HCT116 (cell line): Measurements from ENCODE around the gene SLC38A9. TPM values are rescaled to one million over a fixed set of nuclear protein-coding genes. Genes with fewer than 3 reads are reported as not detected.

Source experiments
- ATAC-seq: fragments of 200-7000 bp; cut with Tn5 transposase; 2 replicates; pipeline ENCODE4 v1.9.1; 2020; ENCODE audit warnings: mild to moderate bottlenecking, moderate library complexity
- BruUV-seq: library from RNA; stranded (reverse); fragments of 400-500 nt; replicated peaks from 2 replicates; lab custom pipeline; 2021; lab: Mats Ljungman, UMichigan
- CTCF ChIA-PET: fragments of 300-600 bp; sonication (Branson Sonifier 250); formaldehyde crosslinking; loops from one replicate; lab custom pipeline; 2021; ENCODE audit warnings: antibody characterized with exemption; lab: Charles Lee
- POLR2A ChIA-PET: fragments of 300-600, 350-600 bp; sonication (Branson Sonifier 250); formaldehyde crosslinking; loops from one replicate; lab custom pipeline; 2021; ENCODE audit warnings: antibody characterized with exemption; lab: Charles Lee
- RAD21 ChIA-PET, 2 experiments: fragments of 300-600 bp; sonication (Branson Sonifier 250); formaldehyde crosslinking; loops; one replicate each; lab custom pipeline; 2023; ENCODE audit warnings: low total read pairs in 2 of 2; ENCODE audit not compliant: uncharacterized antibody in 2 of 2, unreplicated experiment in 2 of 2, low non-redundant PET in 1 of 2; lab: Charles Lee
- DNase-seq: peaks from one replicate; pipeline ENCODE4 v3.0.0-alpha.2; 2010; ENCODE audit warnings: low read depth, low spot score
- H2AFZ ChIP-seq: fragments of 200-600 bp; shearing (Covaris generic), sonication (generic); 2 replicates; pipeline ENCODE4 v1.6.1; 2017; ENCODE audit warnings: low read depth, mixed run types, mixed read lengths, antibody characterized with exemption, low read length; ENCODE audit not compliant: poor library complexity, severe bottlenecking
- H3K27ac ChIP-seq: 2 replicates; pipeline ENCODE4 v1.5.1; 2012; ENCODE audit warnings: low read depth, low read length
- H3K27me3 ChIP-seq: fragments of 200-600 bp; sonication (generic); 2 replicates; pipeline ENCODE4 v1.6.1; 2016; ENCODE audit warnings: mixed run types, low read length, mixed read lengths; ENCODE audit not compliant: insufficient read depth
- H3K36me3 ChIP-seq, 2 experiments: fragments of 200-500 bp in 1 of 2; fragments of 200-600 bp in 1 of 2; sonication (Bioruptor generic) in 1 of 2; sonication (generic) in 1 of 2; 2 replicates each; pipeline versions ENCODE4 v1.5.1 to v1.6.1; 2014 to 2016; ENCODE audit warnings: low read length in 2 of 2, inconsistent platforms in 1 of 2, mixed read lengths in 1 of 2, mixed run types in 1 of 2; ENCODE audit not compliant: insufficient read depth in 2 of 2, control insufficient read depth in 1 of 2
- H3K4me1 ChIP-seq, 2 experiments: fragments of 200-600 bp in 1 of 2; sonication (generic) in 1 of 2; 2 replicates each; pipeline versions ENCODE4 v1.5.1 to v1.6.1; 2012 to 2017; ENCODE audit warnings: low read length in 2 of 2, inconsistent platforms in 1 of 2, mild to moderate bottlenecking in 1 of 2, mixed read lengths in 1 of 2, mixed run types in 1 of 2, moderate library complexity in 1 of 2; ENCODE audit not compliant: insufficient read depth in 2 of 2, control insufficient read depth in 1 of 2
- H3K4me2 ChIP-seq: fragments of 200-600 bp; sonication (generic); 2 replicates; pipeline ENCODE4 v1.6.1; 2017; ENCODE audit warnings: mixed run types, low read length, mixed read lengths
- H3K4me3 ChIP-seq, 2 experiments: fragments of 200-600 bp in 1 of 2; sonication (generic) in 1 of 2; replicated peaks in 1 of 2; 2 replicates each; pipeline ENCODE4 v1.5.1; 2011 to 2016; ENCODE audit warnings: low read length in 2 of 2, control low read depth in 1 of 2, low read depth in 1 of 2, mild to moderate bottlenecking in 1 of 2, mixed read lengths in 1 of 2, mixed run types in 1 of 2
- H3K79me2 ChIP-seq: fragments of 200-600 bp; sonication (generic); 2 replicates; pipeline ENCODE4 v1.6.1; 2017; ENCODE audit warnings: mild to moderate bottlenecking, mixed run types, low read length, moderate library complexity, mixed read lengths; ENCODE audit not compliant: insufficient read depth
- H3K9ac ChIP-seq: fragments of 200-600 bp; sonication (generic); 2 replicates; pipeline ENCODE4 v1.6.1; 2016; ENCODE audit warnings: low read length, mixed read lengths
- H3K9me2 ChIP-seq: fragments of 200-600 bp; sonication (generic), shearing (Covaris generic); 2 replicates; pipeline ENCODE4 v1.6.1; 2017; ENCODE audit warnings: mixed run types, mild to moderate bottlenecking, moderate library complexity; ENCODE audit not compliant: insufficient read depth
- H3K9me3 ChIP-seq, 2 experiments: fragments of 200-500 bp in 1 of 2; fragments of 200-600 bp in 1 of 2; sonication (Bioruptor generic) in 1 of 2; sonication (generic) in 1 of 2; 2 replicates each; pipeline ENCODE4 v1.6.1; 2014 to 2017; ENCODE audit warnings: low read length in 2 of 2, mixed read lengths in 2 of 2, inconsistent platforms in 1 of 2, low read depth in 1 of 2, mild to moderate bottlenecking in 1 of 2, mixed run types in 1 of 2, moderate library complexity in 1 of 2; ENCODE audit not compliant: control insufficient read depth in 1 of 2, insufficient read depth in 1 of 2
- H4K20me1 ChIP-seq: fragments of 200-600 bp; sonication (generic), shearing (Covaris generic); 2 replicates; pipeline ENCODE4 v1.6.1; 2017; ENCODE audit warnings: mixed run types, mild to moderate bottlenecking, moderate library complexity; ENCODE audit not compliant: insufficient read depth
- CEBPB ChIP-seq: IDR thresholded peaks from 2 replicates; pipeline ENCODE4 v1.6.1; 2012; ENCODE audit warnings: low read depth
- ELF1 ChIP-seq: IDR thresholded peaks from 2 replicates; pipeline ENCODE4 v1.6.1; 2012; ENCODE audit warnings: low read depth, borderline replicate concordance
- EZH2 ChIP-seq: fragments of 200-600 bp; sonication (generic); IDR thresholded peaks from 2 replicates; pipeline ENCODE4 v1.6.1; 2017; ENCODE audit warnings: antibody characterized with exemption, mixed run types
- EZH2phosphoT487 ChIP-seq: fragments of 200-600 bp; IDR thresholded peaks from 2 replicates; pipeline ENCODE4 v1.6.1; 2018; ENCODE audit warnings: antibody characterized with exemption, borderline replicate concordance
- FOSL1 ChIP-seq: IDR thresholded peaks from 2 replicates; pipeline ENCODE4 v1.6.1; 2012; ENCODE audit warnings: low read depth
- JUND ChIP-seq: IDR thresholded peaks from 2 replicates; pipeline ENCODE4 v1.6.1; 2012
- POLR2AphosphoS5 ChIP-seq: IDR thresholded peaks from 2 replicates; pipeline ENCODE4 v1.6.1; 2011; ENCODE audit warnings: mild to moderate bottlenecking, low read depth, low read length, moderate library complexity
- SP1 ChIP-seq: IDR thresholded peaks from 2 replicates; pipeline ENCODE4 v1.6.1; 2012; ENCODE audit warnings: low read depth
- SRF ChIP-seq: IDR thresholded peaks from 2 replicates; pipeline ENCODE4 v1.6.1; 2012; ENCODE audit warnings: low read depth
- TCF7L2 ChIP-seq: IDR thresholded peaks from 2 replicates; pipeline ENCODE4 v1.7.0; 2011; ENCODE audit warnings: borderline replicate concordance, inconsistent platforms; ENCODE audit not compliant: insufficient read depth, insufficient read length; ENCODE audit errors: extremely low read depth
- YY1 ChIP-seq: IDR thresholded peaks from 2 replicates; pipeline ENCODE4 v1.6.1; 2011; ENCODE audit warnings: low read length, low read depth, moderate library complexity, mild to moderate bottlenecking; ENCODE audit not compliant: insufficient replicate concordance; ENCODE audit errors: extremely low read depth
- ZFX ChIP-seq: fragments of 450-650 bp; IDR thresholded peaks from 2 replicates; pipeline ENCODE4 v1.6.1; 2017
- intact Hi-C: fragments of 100-400 bp; cut with micrococcal nuclease; formaldehyde crosslinking; loops from 2 replicates; pipeline ENCODE4 v1.10.0; 2022
- total RNA-seq: library from RNA; stranded (reverse); gene quantifications from one replicate; pipeline ENCODE4 v1.2.1, GENCODE V29; 2021; ENCODE audit not compliant: unreplicated experiment
- TF ChIP-seq, protein P1 (sequence below): IDR thresholded peaks from 2 replicates; pipeline ENCODE4 v1.6.1; 2011; ENCODE audit warnings: mild to moderate bottlenecking, low read length, moderate library complexity; ENCODE audit not compliant: insufficient replicate concordance; ENCODE audit errors: extremely low read depth

SLC38A9 gene
- total RNA-seq, 1 experiment from 2014 or later, result 12.6 TPM

GRCh38 chr5:55609413-55609812 is 102.7 kb downstream of the SLC38A9 start:
- Histone ChIP-seq H3K27me3 (no peaks in the 10 kb centered on the region), H3K9ac (no peak overlapping the region), H3K4me3 (no peak overlapping the region), H4K20me1 (no peaks in the 10 kb centered on the region), H3K36me3 (no peaks in the 10 kb centered on the region), H3K4me1 (peaks cover 0 to 16% of the 10 kb centered on the region in 2 experiments; a peak in 2 of 4 replicates), H3K79me2 (no peaks in the 10 kb centered on the region), H3K9me3 (no peaks in the 10 kb centered on the region), H3K9me2 (no peaks in the 10 kb centered on the region), H3K4me2 (no peak overlapping the region), H2AFZ (no peak overlapping the region), H3K27ac (no peak overlapping the region)
- DNase-seq, result no peak
- no peak for ATAC-seq
- RAD21 ChIA-PET, result no interaction called here
- CTCF ChIA-PET, result no interaction called here
- POLR2A ChIA-PET, result no interaction called here
- intact Hi-C loops, result no loop called here
- TF ChIP-seq, protein P1, sequence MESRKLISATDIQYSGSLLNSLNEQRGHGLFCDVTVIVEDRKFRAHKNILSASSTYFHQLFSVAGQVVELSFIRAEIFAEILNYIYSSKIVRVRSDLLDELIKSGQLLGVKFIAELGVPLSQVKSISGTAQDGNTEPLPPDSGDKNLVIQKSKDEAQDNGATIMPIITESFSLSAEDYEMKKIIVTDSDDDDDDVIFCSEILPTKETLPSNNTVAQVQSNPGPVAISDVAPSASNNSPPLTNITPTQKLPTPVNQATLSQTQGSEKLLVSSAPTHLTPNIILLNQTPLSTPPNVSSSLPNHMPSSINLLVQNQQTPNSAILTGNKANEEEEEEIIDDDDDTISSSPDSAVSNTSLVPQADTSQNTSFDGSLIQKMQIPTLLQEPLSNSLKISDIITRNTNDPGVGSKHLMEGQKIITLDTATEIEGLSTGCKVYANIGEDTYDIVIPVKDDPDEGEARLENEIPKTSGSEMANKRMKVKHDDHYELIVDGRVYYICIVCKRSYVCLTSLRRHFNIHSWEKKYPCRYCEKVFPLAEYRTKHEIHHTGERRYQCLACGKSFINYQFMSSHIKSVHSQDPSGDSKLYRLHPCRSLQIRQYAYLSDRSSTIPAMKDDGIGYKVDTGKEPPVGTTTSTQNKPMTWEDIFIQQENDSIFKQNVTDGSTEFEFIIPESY, result no peak
- TF ChIP-seq ZFX (no peak), ELF1 (no peak), FOSL1 (no peak), POLR2AphosphoS5 (no peak), EZH2 (no peak), YY1 (no peak), JUND (no peak), SRF (no peak), CEBPB (no peak), SP1 (no peak), TCF7L2 (no peak), EZH2phosphoT487 (no peak)
- no TSS peak for BruUV-seq
